Measurements from ENCODE around the gene NPAS3. TPM values are rescaled to one million over a fixed set of nuclear protein-coding genes. Genes with fewer than 3 reads are reported as not detected.

NPAS3 gene
- total and polyA plus RNA-seq, 2 donors (not counting 3 experiments of a cell fraction or from before 2014, with no cell fraction given) = 0.10 to 0.13 TPM

- intact Hi-C loops (cut with micrococcal nuclease) (no loop called here), dilution Hi-C loops (cut with MboI; ENCODE audit: extremely low pct_ligation_motif_present, low sequenced_read_pairs) (no loop called here)
- H3K79me2 ChIP-seq (ENCODE audit: control insufficient read depth, insufficient read depth, low read length) = no peaks in the 10 kb centered on the region
- no peak overlapping the region for H3K27ac ChIP-seq (ENCODE audit: insufficient read depth, low read depth, low read length)
- FAIRE-seq = no peak
- no peaks in the 10 kb centered on the region for H4K20me1 ChIP-seq (replicated peaks; ENCODE audit: control insufficient read depth, extremely low read depth, insufficient read depth, low read length)
- no peak for DNase-seq (ENCODE audit: low read depth, low spot score)
- no TSS peak for BruUV-seq (replicated peaks)
- H3K36me3 ChIP-seq (ENCODE audit: control insufficient read depth in 2 of 2, extremely low read depth in 1 of 2, insufficient read depth in 2 of 2, low read length in 2 of 2) = no peaks in the 10 kb centered on the region
- H3K27me3 ChIP-seq (ENCODE audit: control insufficient read depth in 2 of 2, insufficient read depth in 2 of 2, low read length in 2 of 2) = no peaks in the 10 kb centered on the region
- no peaks in the 10 kb centered on the region for H3K9me3 ChIP-seq (replicated peaks; ENCODE audit: control insufficient read depth, insufficient read depth, low read length)
- H3K9ac ChIP-seq (replicated peaks; ENCODE audit: extremely low read depth, insufficient read depth, low read length) = no peak overlapping the region
- TF ChIP-seq MYC (IDR thresholded peaks at IDR 0.05; ENCODE audit: low read depth, low read length) (no peak), GATA2 (IDR thresholded peaks at IDR 0.05; ENCODE audit: insufficient read depth, insufficient read length, low read depth, low read length) (no peak), POLR2A (IDR thresholded peaks at IDR 0.05; ENCODE audit: low read depth, low read length) (no peak), CTCF (IDR thresholded peaks at IDR 0.05; ENCODE audit: extremely low read depth in 1 of 2, insufficient read depth in 1 of 2, low read depth in 1 of 2, low read length in 2 of 2) (no peak), JUN (IDR thresholded peaks at IDR 0.05; ENCODE audit: borderline replicate concordance, insufficient read depth, insufficient read length, low read depth) (no peak), POLR2AphosphoS5 (IDR thresholded peaks at IDR 0.05; ENCODE audit: insufficient read depth, low read depth, low read length) (no peak)
- H3K4me2 ChIP-seq (ENCODE audit: insufficient read depth, low read length) = no peak overlapping the region
- H3K4me1 ChIP-seq (ENCODE audit: control insufficient read depth, extremely low read depth, insufficient read depth, low read length) = no peaks in the 10 kb centered on the region
- ChIA-PET POLR2A (no interaction called here), CTCF (no interaction called here)
- H3K9me1 ChIP-seq (replicated peaks; ENCODE audit: control insufficient read depth, extremely low read depth, insufficient read depth, low read length) = no peaks in the 10 kb centered on the region
- H3K4me3 ChIP-seq (replicated peaks in 1 of 3; ENCODE audit: insufficient read depth in 1 of 3, low read depth in 1 of 3, low read length in 3 of 3) = no peak overlapping the region
- H2AFZ ChIP-seq (ENCODE audit: low read depth, low read length) = no peak overlapping the region
Observed at GRCh38 chr14:32920696-32921276, 17.9 kb upstream of the NPAS3 start.

- H2AFZ ChIP-seq (ENCODE audit: low read depth, low read length) = no peak overlapping the region
- no peak overlapping the region for H3K9ac ChIP-seq (replicated peaks; ENCODE audit: extremely low read depth, insufficient read depth, low read length)
- no peaks in the 10 kb centered on the region for H3K36me3 ChIP-seq (ENCODE audit: control insufficient read depth in 2 of 2, extremely low read depth in 1 of 2, insufficient read depth in 2 of 2, low read length in 2 of 2)
- intact Hi-C loops (cut with micrococcal nuclease) = no loop called here
- H3K27ac ChIP-seq (ENCODE audit: insufficient read depth, low read depth, low read length) = no peak overlapping the region
- H3K4me3 ChIP-seq (replicated peaks in 1 of 3; ENCODE audit: insufficient read depth in 1 of 3, low read depth in 1 of 3, low read length in 3 of 3) = no peak overlapping the region
- no peaks in the 10 kb centered on the region for H3K4me1 ChIP-seq (ENCODE audit: control insufficient read depth, extremely low read depth, insufficient read depth, low read length)
- H3K9me3 ChIP-seq (replicated peaks; ENCODE audit: control insufficient read depth, insufficient read depth, low read length) = no peaks in the 10 kb centered on the region
- TF ChIP-seq FOS (IDR thresholded peaks at IDR 0.05; ENCODE audit: borderline replicate concordance, insufficient read depth, low read length) (no peak), EZH2 (IDR thresholded peaks at IDR 0.05; ENCODE audit: borderline replicate concordance, low read depth, low read length, severe bottlenecking) (no peak), GATA2 (IDR thresholded peaks at IDR 0.05; ENCODE audit: insufficient read depth, insufficient read length, low read depth, low read length) (no peak), JUN (IDR thresholded peaks at IDR 0.05; ENCODE audit: borderline replicate concordance, insufficient read depth, insufficient read length, low read depth) (no peak), MAX (IDR thresholded peaks at IDR 0.05; ENCODE audit: insufficient read depth, insufficient read length) (no peak), CTCF (IDR thresholded peaks at IDR 0.05; ENCODE audit: extremely low read depth in 1 of 2, insufficient read depth in 1 of 2, low read depth in 1 of 2, low read length in 2 of 2) (no peak), POLR2A (IDR thresholded peaks at IDR 0.05; ENCODE audit: low read depth, low read length) (no peak), MYC (IDR thresholded peaks at IDR 0.05; ENCODE audit: low read depth, low read length) (no peak), POLR2AphosphoS5 (IDR thresholded peaks at IDR 0.05; ENCODE audit: insufficient read depth, low read depth, low read length) (no peak)
- H3K4me2 ChIP-seq (ENCODE audit: insufficient read depth, low read length) = no peak overlapping the region
- no peak for FAIRE-seq
- BruUV-seq (replicated peaks) = no TSS peak
- POLR2A ChIA-PET = no interaction called here
- H3K79me2 ChIP-seq (ENCODE audit: control insufficient read depth, insufficient read depth, low read length) = no peaks in the 10 kb centered on the region
- peaks cover 0 to 7% of the 10 kb centered on the region in 2 experiments for H3K27me3 ChIP-seq (ENCODE audit: control insufficient read depth in 2 of 2, insufficient read depth in 2 of 2, low read length in 2 of 2)
- H4K20me1 ChIP-seq (replicated peaks; ENCODE audit: control insufficient read depth, extremely low read depth, insufficient read depth, low read length) = no peaks in the 10 kb centered on the region
- dilution Hi-C loops (cut with MboI; ENCODE audit: extremely low pct_ligation_motif_present, low sequenced_read_pairs) = no loop called here
- DNase-seq (ENCODE audit: low read depth, low spot score) = no peak
- no peaks in the 10 kb centered on the region for H3K9me1 ChIP-seq (replicated peaks; ENCODE audit: control insufficient read depth, extremely low read depth, insufficient read depth, low read length)
- CTCF ChIA-PET = interaction anchor here (0.6 kb wide), 1 partner anchor 32 kb away, joined by 3 read pairs; no protein-coding TSS in a partner anchor
Observed at GRCh38 chr14:32925439-32925838, 13.2 kb upstream of the NPAS3 start.

All from endothelial cell of umbilical vein (primary cell).